Measurements from ENCODE around the gene DENND1B. TPM values are rescaled to one million over a fixed set of nuclear protein-coding genes. Genes with fewer than 3 reads are reported as not detected.

The DENND1B gene
- total RNA-seq: 7.9 and 15.3 TPM in 2 replicates

DNA sequence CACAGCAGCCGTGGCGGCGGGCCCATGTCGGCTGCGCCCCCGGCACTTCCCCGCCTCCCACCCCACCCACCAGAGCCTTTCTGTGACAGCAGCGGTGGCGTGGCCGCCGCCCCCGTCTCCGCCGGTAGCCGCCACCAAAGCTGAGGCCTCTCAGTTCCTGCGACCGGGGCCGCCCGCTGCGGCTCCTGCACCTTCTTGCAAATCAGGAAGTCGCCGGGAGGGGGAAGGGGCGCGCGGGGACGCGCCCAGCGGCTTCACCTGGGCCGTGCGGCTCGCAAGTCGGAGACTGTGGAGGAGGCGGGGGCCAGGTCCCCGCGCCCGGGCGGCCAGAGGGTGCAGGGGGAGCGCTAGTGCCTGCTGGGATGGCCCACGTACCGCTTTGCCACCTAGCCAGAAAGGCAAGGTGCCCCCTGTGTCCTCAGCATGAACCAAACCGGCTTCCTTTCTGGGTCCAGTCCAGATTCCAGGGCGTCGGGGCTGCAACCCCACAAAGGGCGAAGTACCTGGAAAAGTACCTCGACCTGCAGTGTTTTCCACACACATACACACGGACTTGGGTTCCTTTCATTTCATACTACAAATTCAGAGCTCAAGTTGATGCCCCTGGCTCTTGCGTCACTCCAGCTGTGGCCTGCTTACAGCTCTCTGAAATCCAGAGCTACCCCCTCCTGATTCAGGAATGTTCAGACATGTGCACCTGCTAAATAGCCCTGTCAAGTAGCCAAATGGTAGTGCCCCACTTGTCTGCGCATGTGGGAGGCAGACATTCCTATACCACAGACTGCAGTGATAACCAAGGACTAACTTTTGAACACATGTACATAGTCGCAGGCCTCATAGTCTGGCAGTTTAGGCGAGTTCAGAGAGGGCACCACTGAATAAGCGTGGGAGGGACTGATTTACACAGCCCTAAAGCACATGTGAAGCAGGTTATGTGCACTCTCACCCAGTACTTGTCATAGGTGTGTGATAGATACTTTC lies at the start of gene DENND1B:
TSS of gene DENND1B (minus strand) at position 199 of the 981 bp plus-strand sequence. CDS start 325 bp downstream, outside the sequence.

Small RNA genes within 50 kb of the gene (small RNA-seq; reads per million reads assigned to genes)
- gene RF00019 (ENCODE audit: low replicate concordance): not detected

Other genes with a start within 250 kb of the DENND1B start
- 1.1 and 3.3 TPM in 2 replicates for gene C1orf53, start 127.2 kb upstream of the DENND1B start, total RNA-seq
- not detected in 2 replicates for gene LHX9, start 141.9 kb upstream of the DENND1B start, total RNA-seq